ENCODE measurements around the gene MOB3B. TPM values are rescaled to one million over a fixed set of nuclear protein-coding genes. Genes with fewer than 3 reads are reported as not detected.

MOB3B gene
- total RNA-seq, 2 experiments from 2014 or later = 0.25 to 0.30 TPM

DNA sequence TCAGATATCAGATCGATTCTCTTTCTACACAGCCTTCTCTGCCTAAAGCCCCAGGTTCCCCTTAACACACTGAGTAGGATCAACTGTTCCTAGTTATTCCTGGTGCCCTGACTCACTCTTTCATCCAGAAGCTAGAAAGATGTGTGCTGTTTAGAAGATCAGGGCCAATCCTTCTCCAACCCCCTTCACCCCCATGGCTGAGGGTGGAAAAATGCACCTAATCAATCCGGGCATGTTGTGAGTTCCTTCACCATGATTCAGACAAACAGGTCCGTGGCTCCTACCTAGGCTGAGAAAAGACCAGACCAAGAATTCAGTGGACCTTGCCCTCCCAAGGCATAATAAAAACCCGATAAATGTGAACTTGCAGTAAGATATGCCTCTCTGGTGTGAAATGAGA, 147.3 kb downstream of the MOB3B start:
- CTCF ChIA-PET = interaction anchor here (0.6 kb wide), 1 partner anchor 61 kb away, joined by 3 read pairs; no protein-coding TSS in a partner anchor
- DNase-seq (no peak), ATAC-seq (ENCODE audit: poor library complexity) (no peak)
- no peaks in the 10 kb centered on the region for H3K9me3 ChIP-seq (ENCODE audit: control insufficient read depth in 1 of 2, insufficient read depth in 1 of 2, low read length in 2 of 2)
- no peaks in the 10 kb centered on the region for H3K27me3 ChIP-seq (ENCODE audit: control insufficient read depth in 1 of 2, insufficient read depth in 2 of 2, low read length in 2 of 2)
- peaks cover 5% of the 10 kb centered on the region for H3K4me1 Mint-ChIP-seq (ENCODE audit: low read depth)
- H3K27ac Mint-ChIP-seq = no peak overlapping the region
- H3K4me3 ChIP-seq (ENCODE audit: low read length) = no peak overlapping the region
- no peak overlapping the region for H3K4me3 Mint-ChIP-seq
- no peaks in the 10 kb centered on the region for H3K36me3 ChIP-seq (ENCODE audit: insufficient read depth, low read length)
- TF ChIP-seq, protein P1, sequence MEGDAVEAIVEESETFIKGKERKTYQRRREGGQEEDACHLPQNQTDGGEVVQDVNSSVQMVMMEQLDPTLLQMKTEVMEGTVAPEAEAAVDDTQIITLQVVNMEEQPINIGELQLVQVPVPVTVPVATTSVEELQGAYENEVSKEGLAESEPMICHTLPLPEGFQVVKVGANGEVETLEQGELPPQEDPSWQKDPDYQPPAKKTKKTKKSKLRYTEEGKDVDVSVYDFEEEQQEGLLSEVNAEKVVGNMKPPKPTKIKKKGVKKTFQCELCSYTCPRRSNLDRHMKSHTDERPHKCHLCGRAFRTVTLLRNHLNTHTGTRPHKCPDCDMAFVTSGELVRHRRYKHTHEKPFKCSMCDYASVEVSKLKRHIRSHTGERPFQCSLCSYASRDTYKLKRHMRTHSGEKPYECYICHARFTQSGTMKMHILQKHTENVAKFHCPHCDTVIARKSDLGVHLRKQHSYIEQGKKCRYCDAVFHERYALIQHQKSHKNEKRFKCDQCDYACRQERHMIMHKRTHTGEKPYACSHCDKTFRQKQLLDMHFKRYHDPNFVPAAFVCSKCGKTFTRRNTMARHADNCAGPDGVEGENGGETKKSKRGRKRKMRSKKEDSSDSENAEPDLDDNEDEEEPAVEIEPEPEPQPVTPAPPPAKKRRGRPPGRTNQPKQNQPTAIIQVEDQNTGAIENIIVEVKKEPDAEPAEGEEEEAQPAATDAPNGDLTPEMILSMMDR (IDR thresholded peaks at IDR 0.05) = no peak
- intact Hi-C loops (cut with DNase I, micrococcal nuclease) = loop anchor here in 1 of 2 experiments (5.0 kb wide), 1 partner anchor 50 kb away; no protein-coding TSS in a partner anchor
- no peaks in the 10 kb centered on the region for H3K27me3 Mint-ChIP-seq
- H3K27ac ChIP-seq (ENCODE audit: low read depth in 1 of 2, low read length in 2 of 2) = no peak overlapping the region
- H3K4me1 ChIP-seq (ENCODE audit: insufficient read depth, low read length) = peaks cover 5% of the 10 kb centered on the region
- no peaks in the 10 kb centered on the region for H3K36me3 Mint-ChIP-seq (ENCODE audit: low read depth)
- H3K9me3 Mint-ChIP-seq = no peaks in the 10 kb centered on the region
- POLR2A ChIA-PET = no interaction called here

DNA sequence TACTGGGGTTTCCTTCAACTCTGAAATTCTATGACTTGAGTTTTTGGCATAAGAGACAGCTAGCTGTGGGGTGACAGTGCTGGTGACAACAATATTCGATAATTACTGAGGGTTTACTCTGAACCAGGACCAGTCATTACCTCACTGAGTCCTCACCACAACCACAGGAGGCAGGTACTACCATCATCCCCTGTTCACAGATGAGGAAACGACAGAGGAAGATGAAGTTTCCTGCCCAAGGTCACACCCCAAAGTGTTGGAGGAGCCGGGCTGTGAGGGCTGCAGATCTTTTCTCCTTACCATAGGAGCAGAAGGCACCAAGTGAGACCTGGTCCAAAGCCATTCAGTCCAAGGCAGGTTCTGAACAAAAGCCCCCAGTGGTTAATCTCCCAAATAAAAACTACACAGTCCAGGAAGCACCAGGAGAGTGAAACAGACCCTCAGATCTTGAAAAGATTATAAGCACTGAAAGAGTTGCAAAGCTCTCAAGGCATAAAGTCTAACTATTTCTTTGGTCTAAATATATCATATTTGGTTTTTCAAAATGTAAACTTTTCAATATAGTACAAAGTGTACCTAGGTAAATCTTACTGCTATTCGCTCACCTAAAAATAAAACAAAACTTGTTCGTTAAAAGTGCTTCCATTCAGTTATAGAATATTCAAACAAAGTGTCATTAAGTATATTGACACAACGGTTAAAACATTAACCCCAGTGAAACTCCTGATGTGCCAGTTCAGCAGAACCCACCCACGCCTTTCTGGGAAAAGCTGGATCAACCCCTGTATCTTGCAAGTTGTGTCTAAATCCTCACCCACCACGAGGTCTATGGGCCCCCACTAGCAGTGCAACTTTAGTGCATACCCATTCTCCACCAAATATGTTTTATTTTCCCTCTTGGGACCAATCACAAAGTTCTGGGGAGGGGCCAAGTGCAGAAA, 150.0 kb downstream of the MOB3B start:
- H3K36me3 ChIP-seq (ENCODE audit: insufficient read depth, low read length) = no peaks in the 10 kb centered on the region
- ATAC-seq (ENCODE audit: poor library complexity) = no peak
- Mint-ChIP-seq H3K4me1 (ENCODE audit: low read depth) (peaks cover 5% of the 10 kb centered on the region), H3K9me3 (no peaks in the 10 kb centered on the region), H3K27me3 (no peaks in the 10 kb centered on the region), H3K4me3 (no peak overlapping the region), H3K27ac (no peak overlapping the region), H3K36me3 (ENCODE audit: low read depth) (no peaks in the 10 kb centered on the region)
- intact Hi-C loops (cut with DNase I, micrococcal nuclease) = loop anchor here in 1 of 2 experiments (5.0 kb wide), 1 partner anchor 53 kb away; no protein-coding TSS in a partner anchor
- H3K27ac ChIP-seq (ENCODE audit: low read depth in 1 of 2, low read length in 2 of 2) = no peak overlapping the region
- H3K4me1 ChIP-seq (ENCODE audit: insufficient read depth, low read length) = peaks cover 5% of the 10 kb centered on the region
- H3K4me3 ChIP-seq (ENCODE audit: low read length) = no peak overlapping the region
- ChIA-PET POLR2A (no interaction called here), CTCF (no interaction called here)
- DNase-seq = no peak
- no peaks in the 10 kb centered on the region for H3K27me3 ChIP-seq (ENCODE audit: control insufficient read depth in 1 of 2, insufficient read depth in 2 of 2, low read length in 2 of 2)
- TF ChIP-seq, protein P1 (IDR thresholded peaks at IDR 0.05) = no peak
- H3K9me3 ChIP-seq (ENCODE audit: control insufficient read depth in 1 of 2, insufficient read depth in 1 of 2, low read length in 2 of 2) = no peaks in the 10 kb centered on the region

DNA sequence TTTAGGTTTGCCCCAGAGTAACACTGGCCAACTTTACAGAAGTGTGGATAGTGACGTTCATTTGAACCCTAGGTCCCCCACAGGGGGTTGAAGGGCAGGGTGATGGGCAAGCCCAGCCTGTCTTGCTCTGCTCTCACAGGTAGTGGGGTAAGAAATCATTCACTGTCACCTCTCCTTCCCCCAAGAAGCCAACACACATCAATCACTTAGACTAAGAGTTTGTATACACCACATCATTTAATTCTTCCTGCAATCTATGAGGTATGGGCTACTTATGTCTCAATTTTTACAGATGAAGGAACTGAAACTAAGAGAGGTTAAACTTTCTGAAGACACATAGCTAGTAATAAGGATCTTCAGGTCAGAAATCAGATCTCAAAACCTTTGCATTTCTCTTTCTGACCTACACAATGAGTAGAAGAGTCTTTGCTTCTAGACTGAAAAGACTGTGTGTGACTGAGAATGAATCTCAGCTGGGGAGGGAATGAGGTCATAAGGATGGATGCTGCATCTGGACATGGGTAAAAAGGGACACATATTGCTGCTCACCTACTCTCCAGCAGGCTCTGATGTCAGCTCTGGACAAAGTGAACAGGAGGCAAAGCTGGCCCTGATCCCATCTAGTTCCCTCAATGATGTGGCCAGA, 151.7 kb downstream of the MOB3B start:
- ChIA-PET POLR2A (no interaction called here), CTCF (no interaction called here)
- H3K9me3 ChIP-seq (ENCODE audit: control insufficient read depth in 1 of 2, insufficient read depth in 1 of 2, low read length in 2 of 2) = no peaks in the 10 kb centered on the region
- no peaks in the 10 kb centered on the region for H3K36me3 Mint-ChIP-seq (ENCODE audit: low read depth)
- no peak overlapping the region for H3K27ac Mint-ChIP-seq
- H3K4me3 Mint-ChIP-seq = no peak overlapping the region
- peaks cover 5% of the 10 kb centered on the region for H3K4me1 ChIP-seq (ENCODE audit: insufficient read depth, low read length)
- no peaks in the 10 kb centered on the region for H3K36me3 ChIP-seq (ENCODE audit: insufficient read depth, low read length)
- intact Hi-C loops (cut with DNase I, micrococcal nuclease) = no loop called here
- no peaks in the 10 kb centered on the region for H3K9me3 Mint-ChIP-seq
- no peak overlapping the region for H3K4me3 ChIP-seq (ENCODE audit: low read length)
- H3K27me3 Mint-ChIP-seq = no peaks in the 10 kb centered on the region
- DNase-seq (no peak), ATAC-seq (ENCODE audit: poor library complexity) (no peak)
- H3K27ac ChIP-seq (ENCODE audit: low read depth in 1 of 2, low read length in 2 of 2) = no peak overlapping the region
- H3K27me3 ChIP-seq (ENCODE audit: control insufficient read depth in 1 of 2, insufficient read depth in 2 of 2, low read length in 2 of 2) = no peaks in the 10 kb centered on the region
- peaks cover 5% of the 10 kb centered on the region for H3K4me1 Mint-ChIP-seq (ENCODE audit: low read depth)
- TF ChIP-seq, protein P1 (IDR thresholded peaks at IDR 0.05) = no peak
